Measurements from ENCODE around the gene PYGM.

Gene PYGM

GRCh38 chr11:64759722-64760719, at the start of gene PYGM:
TSS of gene PYGM (minus strand) at chr11:64759974. CDS start at chr11:64759898, 76 bp downstream.
- Histone ChIP-seq H3K27me3 (ENCODE audit: control insufficient read depth, insufficient read depth, low read length) (no peaks in the 10 kb centered on the region), H3K9me3 (ENCODE audit: control insufficient read depth, low read length) (no peaks in the 10 kb centered on the region), H3K4me1 (ENCODE audit: control insufficient read depth, insufficient read depth, low read length) (peaks cover 8% of the 10 kb centered on the region), H3K36me3 (ENCODE audit: control insufficient read depth, insufficient read depth, low read length) (peaks cover 20% of the 10 kb centered on the region), H3K9ac (ENCODE audit: low read length) (no peak within 1 kb of the TSS), H3K4me3 (ENCODE audit: low read length) (no peak within 1 kb of the TSS)

- H3K4me3 ChIP-seq (ENCODE audit: low read length) = no peak overlapping the region
- H3K4me1 ChIP-seq (ENCODE audit: control insufficient read depth, insufficient read depth, low read length) = peaks cover 31% of the 10 kb centered on the region
- no peak overlapping the region for H3K9ac ChIP-seq (ENCODE audit: low read length)
- H3K9me3 ChIP-seq (ENCODE audit: control insufficient read depth, low read length) = no peaks in the 10 kb centered on the region
- no peaks in the 10 kb centered on the region for H3K27me3 ChIP-seq (ENCODE audit: control insufficient read depth, insufficient read depth, low read length)
- peaks cover 13% of the 10 kb centered on the region for H3K36me3 ChIP-seq (ENCODE audit: control insufficient read depth, insufficient read depth, low read length)
These were observed 45.7 kb upstream of the PYGM start for GRCh38 chr11:64805481-64805880.

- H3K4me3 ChIP-seq (ENCODE audit: low read length) = no peak overlapping the region
These were observed 44.8 kb upstream of the PYGM start for GRCh38 chr11:64804346-64805210.

GRCh38 chr11:64803846-64804345, 44.1 kb upstream of the PYGM start:
- H3K4me1 ChIP-seq (ENCODE audit: control insufficient read depth, insufficient read depth, low read length) = peaks cover 24% of the 10 kb centered on the region
- no peaks in the 10 kb centered on the region for H3K9me3 ChIP-seq (ENCODE audit: control insufficient read depth, low read length)
- peaks cover 13% of the 10 kb centered on the region for H3K36me3 ChIP-seq (ENCODE audit: control insufficient read depth, insufficient read depth, low read length)
- H3K4me3 ChIP-seq (ENCODE audit: low read length) = peak overlapping the region; percentile 82
- H3K27me3 ChIP-seq (ENCODE audit: control insufficient read depth, insufficient read depth, low read length) = no peaks in the 10 kb centered on the region
- peak overlapping the region; percentile 65 for H3K9ac ChIP-seq (ENCODE audit: low read length)

More at GRCh38 chr11:64804346-64805210, 44.8 kb upstream of the PYGM start:
- Histone ChIP-seq H3K9ac (ENCODE audit: low read length) (no peak overlapping the region), H3K36me3 (ENCODE audit: control insufficient read depth, insufficient read depth, low read length) (peaks cover 13% of the 10 kb centered on the region), H3K9me3 (ENCODE audit: control insufficient read depth, low read length) (no peaks in the 10 kb centered on the region), H3K27me3 (ENCODE audit: control insufficient read depth, insufficient read depth, low read length) (no peaks in the 10 kb centered on the region), H3K4me1 (ENCODE audit: control insufficient read depth, insufficient read depth, low read length) (peaks cover 29% of the 10 kb centered on the region)

- H3K9me3 ChIP-seq (ENCODE audit: control insufficient read depth, low read length) = no peaks in the 10 kb centered on the region
- H3K36me3 ChIP-seq (ENCODE audit: control insufficient read depth, insufficient read depth, low read length) = peaks cover 13% of the 10 kb centered on the region
- H3K4me1 ChIP-seq (ENCODE audit: control insufficient read depth, insufficient read depth, low read length) = peaks cover 24% of the 10 kb centered on the region
- H3K27me3 ChIP-seq (ENCODE audit: control insufficient read depth, insufficient read depth, low read length) = no peaks in the 10 kb centered on the region
- peak within 1 kb of the TSS; percentile 82 for H3K4me3 ChIP-seq (ENCODE audit: low read length)
- peak within 1 kb of the TSS; percentile 65 for H3K9ac ChIP-seq (ENCODE audit: low read length)
These were observed 43.5 kb upstream of the PYGM start, which contains the start of gene MAP4K2 for GRCh38 chr11:64803158-64803845. TSS of gene MAP4K2 (minus strand) at chr11:64803214. CDS start at chr11:64803149, 65 bp downstream.

- peak overlapping the region; percentile 19 for H3K4me3 ChIP-seq (ENCODE audit: low read length)
- H3K9ac ChIP-seq (ENCODE audit: low read length) = peak overlapping the region; percentile 28
- H3K9me3 ChIP-seq (ENCODE audit: control insufficient read depth, low read length) = no peaks in the 10 kb centered on the region
- no peaks in the 10 kb centered on the region for H3K27me3 ChIP-seq (ENCODE audit: control insufficient read depth, insufficient read depth, low read length)
- peaks cover 13% of the 10 kb centered on the region for H3K36me3 ChIP-seq (ENCODE audit: control insufficient read depth, insufficient read depth, low read length)
- H3K4me1 ChIP-seq (ENCODE audit: control insufficient read depth, insufficient read depth, low read length) = peaks cover 24% of the 10 kb centered on the region
These were observed 42.8 kb upstream of the PYGM start for GRCh38 chr11:64802370-64803157.

- H3K36me3 ChIP-seq (ENCODE audit: control insufficient read depth, insufficient read depth, low read length) = peaks cover 13% of the 10 kb centered on the region
- peak overlapping the region; percentile 28 for H3K9ac ChIP-seq (ENCODE audit: low read length)
- peak overlapping the region; percentile 19 for H3K4me3 ChIP-seq (ENCODE audit: low read length)
- no peaks in the 10 kb centered on the region for H3K9me3 ChIP-seq (ENCODE audit: control insufficient read depth, low read length)
- H3K27me3 ChIP-seq (ENCODE audit: control insufficient read depth, insufficient read depth, low read length) = no peaks in the 10 kb centered on the region
- peaks cover 24% of the 10 kb centered on the region for H3K4me1 ChIP-seq (ENCODE audit: control insufficient read depth, insufficient read depth, low read length)
These were observed 42.0 kb upstream of the PYGM start for GRCh38 chr11:64801561-64802369.

GRCh38 chr11:64801158-64801464, 41.3 kb upstream of the PYGM start:
- no peak overlapping the region for H3K9ac ChIP-seq (ENCODE audit: low read length)
- peaks cover 24% of the 10 kb centered on the region for H3K4me1 ChIP-seq (ENCODE audit: control insufficient read depth, insufficient read depth, low read length)
- H3K27me3 ChIP-seq (ENCODE audit: control insufficient read depth, insufficient read depth, low read length) = no peaks in the 10 kb centered on the region
- H3K4me3 ChIP-seq (ENCODE audit: low read length) = no peak overlapping the region
- H3K9me3 ChIP-seq (ENCODE audit: control insufficient read depth, low read length) = no peaks in the 10 kb centered on the region
- peaks cover 11% of the 10 kb centered on the region for H3K36me3 ChIP-seq (ENCODE audit: control insufficient read depth, insufficient read depth, low read length)

- Histone ChIP-seq H3K4me3 (ENCODE audit: low read length) (no peak overlapping the region), H3K4me1 (ENCODE audit: control insufficient read depth, insufficient read depth, low read length) (peaks cover 24% of the 10 kb centered on the region), H3K9me3 (ENCODE audit: control insufficient read depth, low read length) (no peaks in the 10 kb centered on the region), H3K27me3 (ENCODE audit: control insufficient read depth, insufficient read depth, low read length) (no peaks in the 10 kb centered on the region), H3K9ac (ENCODE audit: low read length) (no peak overlapping the region), H3K36me3 (ENCODE audit: control insufficient read depth, insufficient read depth, low read length) (peaks cover 5% of the 10 kb centered on the region)
These were observed 40.8 kb upstream of the PYGM start for GRCh38 chr11:64800303-64801157.
